ENCODE measurements around the gene CFTR.

DNA sequence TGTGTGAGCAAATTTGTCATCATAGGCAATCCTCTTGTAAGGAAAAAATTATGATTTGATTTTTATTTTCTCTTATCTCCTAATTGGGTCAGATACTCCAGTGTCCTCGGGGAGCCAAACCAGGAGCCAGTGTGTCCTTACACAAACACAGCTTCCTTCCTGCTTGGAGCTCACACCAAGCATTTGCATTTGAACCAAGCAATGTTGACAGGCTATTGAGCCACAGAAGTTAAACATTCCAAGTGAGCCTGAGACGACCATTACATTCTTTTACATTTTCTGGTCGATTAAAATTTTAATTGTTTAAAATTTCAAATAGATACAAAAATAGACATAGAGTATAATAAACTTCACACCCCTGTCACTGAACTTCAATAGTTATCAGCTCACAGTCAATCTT is 194.8 kb downstream of the CFTR start:
- TF ChIP-seq, protein P1, sequence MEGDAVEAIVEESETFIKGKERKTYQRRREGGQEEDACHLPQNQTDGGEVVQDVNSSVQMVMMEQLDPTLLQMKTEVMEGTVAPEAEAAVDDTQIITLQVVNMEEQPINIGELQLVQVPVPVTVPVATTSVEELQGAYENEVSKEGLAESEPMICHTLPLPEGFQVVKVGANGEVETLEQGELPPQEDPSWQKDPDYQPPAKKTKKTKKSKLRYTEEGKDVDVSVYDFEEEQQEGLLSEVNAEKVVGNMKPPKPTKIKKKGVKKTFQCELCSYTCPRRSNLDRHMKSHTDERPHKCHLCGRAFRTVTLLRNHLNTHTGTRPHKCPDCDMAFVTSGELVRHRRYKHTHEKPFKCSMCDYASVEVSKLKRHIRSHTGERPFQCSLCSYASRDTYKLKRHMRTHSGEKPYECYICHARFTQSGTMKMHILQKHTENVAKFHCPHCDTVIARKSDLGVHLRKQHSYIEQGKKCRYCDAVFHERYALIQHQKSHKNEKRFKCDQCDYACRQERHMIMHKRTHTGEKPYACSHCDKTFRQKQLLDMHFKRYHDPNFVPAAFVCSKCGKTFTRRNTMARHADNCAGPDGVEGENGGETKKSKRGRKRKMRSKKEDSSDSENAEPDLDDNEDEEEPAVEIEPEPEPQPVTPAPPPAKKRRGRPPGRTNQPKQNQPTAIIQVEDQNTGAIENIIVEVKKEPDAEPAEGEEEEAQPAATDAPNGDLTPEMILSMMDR (conservative IDR thresholded peaks at IDR 0.05; ENCODE audit: low read depth, low read length) = no peak
- no peak for TF ChIP-seq EZH2 (IDR thresholded peaks at IDR 0.05; ENCODE audit: borderline replicate concordance, low read depth, low read length, poor library complexity, severe bottlenecking)

Measured in A673 (cell line).